Aorta (tissue), 5 donors: Measurements from ENCODE around the gene EXOC1L. TPM values are rescaled to one million over a fixed set of nuclear protein-coding genes. Genes with fewer than 3 reads are reported as not detected.

Experiments
- ATAC-seq: fragments of 200-7000 bp; cut with Tn5 transposase; one replicate; pipeline ENCODE4 v1.9.1; 2022; ENCODE audit warnings: moderate library complexity; ENCODE audit not compliant: low FRiP score
- DNase-seq, 2 donors: peaks; one replicate each; pipeline ENCODE4 v3.0.0-alpha.2; 2020
- H3K27ac ChIP-seq, 2 donors: one replicate each; pipeline ENCODE4 v1.5.1; 2013; ENCODE audit warnings: low read length in 2 of 2, mild to moderate bottlenecking in 2 of 2, moderate library complexity in 2 of 2, control low read depth in 1 of 2, inconsistent platforms in 1 of 2, low read depth in 1 of 2
- H3K27me3 ChIP-seq, 2 donors: one replicate each; pipeline ENCODE4 v1.6.1; 2013; ENCODE audit warnings: control low read depth in 1 of 2, low read length in 1 of 2, mild to moderate bottlenecking in 1 of 2, moderate library complexity in 1 of 2; ENCODE audit not compliant: insufficient read depth in 2 of 2, control insufficient read depth in 1 of 2
- H3K36me3 ChIP-seq, 2 donors: one replicate each; pipeline ENCODE4 v1.6.1; 2013; ENCODE audit warnings: control low read depth in 1 of 2, low read length in 1 of 2, mild to moderate bottlenecking in 1 of 2; ENCODE audit not compliant: insufficient read depth in 2 of 2, control insufficient read depth in 1 of 2
- H3K4me1 ChIP-seq, 2 donors: one replicate each; pipeline ENCODE4 v1.6.1; 2013; ENCODE audit warnings: low read length in 2 of 2, control low read depth in 1 of 2, mild to moderate bottlenecking in 1 of 2, moderate library complexity in 1 of 2; ENCODE audit not compliant: insufficient read depth in 2 of 2, control insufficient read depth in 1 of 2
- H3K4me3 ChIP-seq, 2 donors: one replicate each; pipeline ENCODE4 v1.5.1; 2013; ENCODE audit warnings: low read length in 2 of 2, control low read depth in 1 of 2, mild to moderate bottlenecking in 1 of 2
- H3K9me3 ChIP-seq: one replicate; pipeline ENCODE4 v1.6.1; 2013; ENCODE audit warnings: mild to moderate bottlenecking, low read length; ENCODE audit not compliant: control insufficient read depth
- WGBS, 2 donors: extraction: QIAGEN DNeasy Blood & Tissue Kit; methylation state at CpG; one replicate each; pipeline ENCODE4 v1.1.7; 2013; 5-methylcytosine and 5-hydroxymethylcytosine counted together
- intact Hi-C, 2 donors: fragments of 100-400 bp; cut with DNase I; formaldehyde crosslinking; loops; one replicate each; pipeline versions ENCODE4 v1.14.2 to v1.15.0; 2022
- polyA plus RNA-seq, 2 donors: library from polyadenylated mRNA; stranded (reverse); fragments of 200-250 nt; gene quantifications; one replicate each; pipeline ENCODE4 v1.2.3, GENCODE V29; 2013
- total RNA-seq, 2 donors: library from RNA; stranded (reverse); fragmentation: NEBNext Ultra II Directional; extraction: Animal tissue kit (Norgen Biotek cat#: 25700); gene quantifications; one replicate each; pipeline ENCODE4 v1.2.1, GENCODE V29; 2021
- donor health status: healthy with polysubstance abuse.
- donor health status: Bipolar disorder and iron deficiency.
- donor health status: DM: no; HTN: no; CAD: no.
- donor health status: DM: no; HTN: no; CAD: no.
- donor health status: DM: yes; HTN: yes; CAD: no.

Gene EXOC1L
- total and polyA plus RNA-seq, 4 donors: not detected

GRCh38 chr4:55879224-55879623 is 59.6 kb downstream of the EXOC1L start:
- intact Hi-C loops: no loop called here
- Histone ChIP-seq H3K4me3 (no peak overlapping the region), H3K27me3 (no peaks in the 10 kb centered on the region), H3K36me3 (peaks cover 3 to 9% of the 10 kb centered on the region in 2 donors), H3K4me1 (no peaks in the 10 kb centered on the region), H3K27ac (no peak overlapping the region), H3K9me3 (no peaks in the 10 kb centered on the region)
- WGBS, 2 donors: 93 to 95% methylated on average over 3 of the region's 3 CpGs
- ATAC-seq (no peak), DNase-seq (no peak)

- WGBS, 2 donors: 97% methylated on average over 3 of the region's 3 CpGs
- no peak overlapping the region for H3K4me3 ChIP-seq
- no peak overlapping the region for H3K27ac ChIP-seq
- H3K36me3 ChIP-seq: peaks cover 3 to 9% of the 10 kb centered on the region in 2 donors
- no peaks in the 10 kb centered on the region for H3K4me1 ChIP-seq
- ATAC-seq (no peak), DNase-seq (no peak)
- intact Hi-C loops: no loop called here
- H3K9me3 ChIP-seq: no peaks in the 10 kb centered on the region
- no peaks in the 10 kb centered on the region for H3K27me3 ChIP-seq
Observed at GRCh38 chr4:55880652-55881280, 61.2 kb downstream of the EXOC1L start.

- peaks cover 2 to 9% of the 10 kb centered on the region in 2 donors for H3K36me3 ChIP-seq
- intact Hi-C loops: no loop called here
- ATAC-seq: no peak
- no peaks in the 10 kb centered on the region for H3K27me3 ChIP-seq
- H3K4me1 ChIP-seq: no peaks in the 10 kb centered on the region
- no peak for DNase-seq
- H3K9me3 ChIP-seq: no peaks in the 10 kb centered on the region
- no peak overlapping the region for H3K4me3 ChIP-seq
- H3K27ac ChIP-seq: no peak overlapping the region
- 85 to 86% methylated on average over 2 of the region's 2 CpGs for WGBS, 2 donors
Observed at GRCh38 chr4:55884093-55884850, 64.7 kb downstream of the EXOC1L start.

- Histone ChIP-seq H3K36me3 (peaks cover 0 to 9% of the 10 kb centered on the region in 2 donors), H3K4me1 (no peaks in the 10 kb centered on the region), H3K4me3 (no peak overlapping the region), H3K27ac (no peak overlapping the region), H3K9me3 (no peaks in the 10 kb centered on the region), H3K27me3 (no peaks in the 10 kb centered on the region)
- intact Hi-C loops: no loop called here
- no peak for DNase-seq
- ATAC-seq: no peak
- 91 to 94% methylated on average over 1 of the region's 1 CpG for WGBS, 2 donors
Observed at GRCh38 chr4:55884851-55885219, 65.2 kb downstream of the EXOC1L start.

Other genes starting within 250 kb of the EXOC1L start
- gene PDCL2, start 227.5 kb upstream of the EXOC1L start, total RNA-seq: not detected
- not detected for gene PDCL2, start 227.5 kb upstream of the EXOC1L start, polyA plus RNA-seq
- gene NMU, start 183.5 kb upstream of the EXOC1L start, total RNA-seq: not detected
- gene NMU, start 183.5 kb upstream of the EXOC1L start, polyA plus RNA-seq: not detected
- 10 to 100 TPM; 40.1 to 50.4 TPM for gene EXOC1, start 33.9 kb downstream of the EXOC1L start, total RNA-seq
- 10 to 100 TPM; 12.1 to 25.2 TPM for gene EXOC1, start 33.9 kb downstream of the EXOC1L start, polyA plus RNA-seq
- 10 to 100 TPM; 10.4 to 13.5 TPM for gene CEP135, start 129.2 kb downstream of the EXOC1L start, total RNA-seq
- 1 to 10 TPM; 1.1 to 3.9 TPM for gene CEP135, start 129.2 kb downstream of the EXOC1L start, polyA plus RNA-seq